Kidney capillary endothelial cell (primary cell): ENCODE data around the gene NLK.
A peak's percentile ranks its signal among the peaks of the same experiment; 100 is the strongest.

Experiments used
- DNase-seq: peaks from one replicate; pipeline ENCODE4 v3.0.0-alpha.2; 2018; ENCODE audit warnings: low spot score

The NLK gene

DNA sequence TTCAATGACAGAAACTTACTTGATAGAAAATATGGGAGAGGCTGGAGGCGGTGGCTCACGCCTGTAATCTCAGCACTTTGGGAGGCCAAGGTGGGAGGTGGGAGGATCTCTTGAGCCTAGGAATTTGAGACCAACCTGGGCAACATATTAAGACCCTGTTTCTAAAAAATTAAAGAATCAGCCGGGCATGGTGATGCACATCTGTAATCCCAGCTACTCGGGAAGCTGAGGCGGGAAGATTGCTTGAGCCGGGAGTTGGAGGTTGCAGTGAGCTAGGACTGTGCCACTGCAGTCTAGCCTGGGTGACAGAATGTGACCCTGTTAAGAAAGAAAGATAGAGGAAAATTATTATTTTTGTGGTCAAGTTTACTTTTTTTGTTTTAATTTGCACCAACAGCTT, 2.1 kb upstream of the NLK start:
- no peak for DNase-seq

DNA sequence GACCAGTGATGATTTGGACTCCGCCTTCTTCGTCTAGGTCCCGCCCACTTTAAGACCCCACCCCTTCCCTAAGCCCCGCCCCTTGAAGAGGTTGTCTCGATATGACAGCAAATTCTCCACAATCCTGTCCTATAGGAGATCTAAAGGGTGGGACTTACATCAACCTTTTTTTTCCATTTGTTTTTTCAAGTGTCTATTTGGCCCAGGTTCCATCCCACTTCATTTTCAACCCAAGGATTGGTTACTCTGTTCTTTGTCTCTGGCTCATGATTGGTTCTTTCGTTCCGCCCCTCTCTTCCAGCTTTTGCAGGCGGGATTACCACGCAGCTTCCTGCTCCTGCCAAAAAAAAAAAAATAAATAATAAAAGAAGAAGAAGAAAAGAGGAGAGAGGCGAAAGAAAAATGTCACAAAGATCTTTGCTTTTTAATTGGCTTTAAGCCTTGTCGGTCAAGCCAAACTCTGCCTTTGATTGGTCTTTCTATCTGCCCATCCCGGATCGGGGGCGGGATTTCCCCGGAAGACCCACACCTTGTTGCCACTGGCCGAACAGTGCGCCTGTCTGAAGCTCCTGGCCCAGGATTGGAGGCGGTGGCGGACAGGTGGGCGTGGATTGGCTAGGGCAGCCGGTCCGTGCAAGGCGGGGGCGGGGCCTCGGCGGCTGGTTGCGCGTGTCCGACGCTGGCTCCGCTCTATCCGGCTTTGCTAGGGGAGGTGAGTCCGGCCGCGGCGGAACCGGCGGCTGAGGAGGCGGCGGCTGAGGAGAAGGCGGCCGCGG, 1.2 kb upstream of the NLK start:
- peak; percentile 98 for DNase-seq

DNA sequence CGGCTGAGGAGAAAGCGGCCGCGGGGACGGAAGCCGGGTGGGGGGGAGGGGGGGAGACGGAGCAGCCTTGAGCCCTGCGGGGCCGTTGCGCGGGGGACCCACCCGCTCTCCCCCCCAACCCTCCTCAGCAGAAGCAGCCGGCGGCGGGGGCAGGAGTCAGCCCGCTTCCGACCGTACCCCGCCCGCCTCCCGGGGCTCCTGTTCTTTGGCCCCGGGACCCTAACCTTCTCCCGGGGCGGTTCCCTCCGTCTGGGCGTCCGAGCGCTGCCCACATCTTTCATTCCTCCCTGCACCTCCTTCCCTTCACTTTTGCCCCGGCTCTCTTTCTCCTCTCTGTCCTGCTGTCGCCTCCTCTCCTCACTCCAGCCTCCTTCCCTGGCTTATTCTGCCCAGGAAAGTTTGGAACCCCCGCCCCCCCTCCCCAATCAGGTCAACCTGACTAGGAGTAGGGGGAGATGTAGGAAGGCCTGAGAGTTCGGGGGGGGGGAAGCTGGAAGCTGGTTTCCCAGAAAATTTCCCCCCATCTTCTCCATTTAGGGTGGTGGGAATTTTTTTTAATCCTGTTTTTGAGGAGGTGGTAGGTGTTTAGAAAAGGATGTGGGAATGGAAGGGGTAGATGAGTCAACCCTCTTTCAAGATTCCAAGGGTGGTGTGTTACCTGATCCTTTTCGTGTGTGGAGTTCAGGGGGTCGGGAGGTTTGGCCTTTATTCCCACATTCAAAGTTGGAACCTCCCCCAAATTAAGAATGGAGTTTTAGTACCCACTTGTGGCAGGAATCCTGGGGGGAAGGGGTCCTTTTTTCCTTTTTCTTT, 427 bp upstream of the NLK start:
- no peak for DNase-seq

- DNase-seq, result no peak
Measured at GRCh38 chr17:28042721-28043291, 329 bp downstream of the NLK start.

DNA sequence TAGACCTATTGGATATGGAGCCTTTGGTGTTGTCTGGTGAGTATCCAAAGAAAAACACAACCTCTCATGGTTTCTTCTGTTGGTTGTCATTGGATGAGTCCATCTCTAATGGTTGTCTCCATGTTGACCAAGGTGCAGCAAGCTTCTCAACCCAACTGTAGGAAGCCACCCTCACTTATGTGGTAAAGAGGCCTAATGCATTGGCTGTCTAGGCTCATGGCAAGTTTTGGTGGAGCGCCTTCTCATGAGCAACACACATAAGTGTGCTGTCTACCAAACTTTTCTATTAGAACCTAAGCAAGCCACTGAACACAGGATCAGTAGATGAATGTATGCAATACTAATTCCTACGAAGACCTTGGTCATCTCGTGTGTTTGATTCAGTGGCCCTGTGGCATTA, 819 bp downstream of the NLK start:
- DNase-seq, result no peak

GRCh38 chr17:28043741-28044140, 1.3 kb downstream of the NLK start:
- no peak for DNase-seq

DNA sequence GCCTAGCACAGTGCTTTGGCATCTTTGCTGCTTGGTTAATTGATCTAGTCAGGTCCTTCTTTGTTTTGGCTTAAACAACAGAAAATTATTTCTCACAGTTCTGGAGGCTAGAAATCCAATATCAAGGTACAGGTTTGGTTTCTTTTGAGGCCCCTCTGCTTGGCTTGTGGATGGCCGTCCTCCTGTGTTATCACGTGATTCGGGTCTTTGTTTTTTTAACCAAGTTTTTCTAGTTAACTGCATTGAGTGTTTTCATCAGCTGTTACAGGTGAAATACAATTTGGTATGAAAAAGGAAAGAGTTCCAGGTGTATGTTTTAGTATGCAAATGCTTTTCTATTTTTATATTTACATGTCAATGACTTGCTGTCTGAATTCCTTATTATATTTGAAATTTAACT, 2.8 kb downstream of the NLK start:
- DNase-seq, result no peak

DNA sequence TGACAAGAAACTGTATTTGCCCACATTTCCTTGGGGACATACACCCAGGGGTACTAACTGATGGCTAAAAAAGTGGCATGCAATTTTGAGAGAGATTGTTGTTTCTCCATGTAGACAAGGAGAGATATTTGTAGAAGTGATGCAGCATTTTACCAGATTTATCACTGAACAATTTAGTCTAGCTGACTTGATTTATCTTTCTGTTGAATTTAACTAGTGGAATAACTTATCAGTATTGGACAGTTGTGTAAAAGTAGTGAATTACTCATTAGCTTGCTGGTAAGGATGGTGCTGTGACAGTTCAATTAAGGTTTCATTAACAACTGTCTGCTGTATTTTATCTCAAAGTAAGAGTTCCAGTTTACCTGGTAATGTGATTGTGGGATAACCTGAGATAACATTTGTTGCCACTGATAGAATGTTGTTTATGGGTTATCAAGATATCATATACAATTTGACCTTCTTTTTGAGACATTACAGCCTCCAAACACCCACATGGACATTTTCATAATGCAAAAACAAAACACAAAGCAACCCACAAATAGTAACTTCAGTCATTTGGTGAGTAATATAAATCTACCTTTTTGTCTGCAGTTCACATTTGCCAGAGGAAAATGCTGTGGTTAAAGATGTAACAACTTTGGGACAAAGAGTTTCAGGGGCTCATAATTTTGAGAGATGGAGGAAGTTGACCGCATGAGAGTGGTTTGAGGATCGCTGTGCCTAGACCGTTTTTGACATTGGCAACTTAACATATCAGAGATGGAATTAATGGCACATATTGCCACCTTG, 3.8 kb downstream of the NLK start:
- no peak for DNase-seq

GRCh38 chr17:28047806-28048205, 5.3 kb downstream of the NLK start:
- DNase-seq, result no peak

- DNase-seq, result no peak
Measured at GRCh38 chr17:28049071-28049470, 6.6 kb downstream of the NLK start.

DNA sequence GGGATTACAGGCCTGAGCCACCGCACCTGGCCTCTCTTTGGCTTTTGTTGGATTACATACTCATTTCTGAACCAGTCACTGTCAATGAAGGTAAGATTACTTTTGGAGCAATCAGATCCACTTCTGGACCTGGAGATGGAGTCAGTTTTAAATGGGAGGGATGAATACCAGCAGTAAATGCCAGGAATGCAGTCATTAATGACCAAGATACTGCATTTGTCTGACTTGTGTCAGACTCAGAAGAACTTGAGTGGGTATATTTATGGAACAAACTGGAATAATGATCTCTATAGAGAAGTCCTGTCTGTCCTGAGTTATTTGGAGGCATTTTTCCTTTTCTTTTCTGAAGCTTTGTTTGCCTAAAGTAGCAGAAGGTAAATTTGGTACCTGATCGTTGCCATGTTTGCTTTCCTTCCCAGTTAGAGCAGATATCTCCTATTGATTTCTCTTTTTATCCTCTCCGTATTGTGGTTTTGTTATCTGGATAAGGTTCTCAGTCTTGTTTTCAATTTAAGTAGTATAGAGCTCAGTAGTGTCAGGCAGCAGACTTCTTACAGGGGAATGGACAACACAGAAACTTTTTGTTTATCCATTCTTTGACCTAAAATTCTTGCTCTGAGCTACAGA, 10.7 kb downstream of the NLK start:
- no peak for DNase-seq

DNA sequence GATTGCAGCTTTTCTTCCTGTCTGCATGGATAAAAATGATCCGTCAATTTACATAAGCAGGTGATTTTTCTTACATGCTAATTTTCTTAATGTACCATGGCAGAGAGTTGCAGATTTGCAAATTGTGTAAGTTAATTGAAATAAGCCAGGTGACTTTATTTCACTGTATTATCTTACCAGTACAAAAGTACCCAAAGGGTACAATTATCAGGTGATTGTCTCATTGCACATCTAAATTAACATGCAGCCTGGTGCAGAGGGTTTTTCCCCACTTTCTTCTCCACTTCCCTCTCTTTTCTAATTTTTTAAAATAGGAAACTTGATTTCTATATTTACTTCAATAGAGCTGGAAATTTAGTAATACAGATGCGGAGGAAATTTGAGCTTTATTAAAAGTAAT, 11.2 kb downstream of the NLK start:
- no peak for DNase-seq

DNA sequence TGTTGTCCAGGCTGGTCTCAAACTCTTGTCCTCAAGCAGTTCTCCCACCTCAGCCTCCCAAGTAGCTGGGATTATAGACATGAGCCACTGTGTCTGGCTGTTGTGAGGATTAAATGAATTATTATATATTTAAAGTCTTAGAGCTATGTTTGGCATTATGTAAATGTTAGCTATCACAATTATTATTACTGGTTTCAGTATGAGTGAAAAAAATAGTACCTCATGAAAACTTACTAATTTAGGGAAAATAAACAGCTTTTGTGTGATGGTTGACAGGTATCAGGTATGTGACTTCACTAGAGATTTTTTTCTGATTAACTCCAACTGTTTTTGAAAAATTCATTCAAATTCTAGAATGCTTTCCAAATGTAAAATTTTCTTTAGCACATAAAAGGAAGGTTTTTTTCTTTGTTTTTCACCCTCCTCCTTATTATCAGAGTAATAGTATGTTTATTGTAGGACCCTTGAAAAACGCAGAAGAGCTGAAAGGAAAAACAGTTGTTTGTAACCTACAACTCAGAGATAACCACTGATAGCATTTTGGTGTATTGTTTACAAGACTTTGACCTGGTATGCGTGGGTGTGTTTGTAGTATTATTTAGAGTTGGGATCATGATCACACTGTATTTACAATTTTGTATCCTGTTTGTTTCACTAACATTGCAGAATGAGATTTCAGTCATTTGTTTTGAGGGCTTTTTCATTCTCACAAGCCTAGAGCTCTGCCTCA, 13.2 kb downstream of the NLK start:
- no peak for DNase-seq

GRCh38 chr17:28056276-28056620, 13.8 kb downstream of the NLK start:
- no peak for DNase-seq

DNA sequence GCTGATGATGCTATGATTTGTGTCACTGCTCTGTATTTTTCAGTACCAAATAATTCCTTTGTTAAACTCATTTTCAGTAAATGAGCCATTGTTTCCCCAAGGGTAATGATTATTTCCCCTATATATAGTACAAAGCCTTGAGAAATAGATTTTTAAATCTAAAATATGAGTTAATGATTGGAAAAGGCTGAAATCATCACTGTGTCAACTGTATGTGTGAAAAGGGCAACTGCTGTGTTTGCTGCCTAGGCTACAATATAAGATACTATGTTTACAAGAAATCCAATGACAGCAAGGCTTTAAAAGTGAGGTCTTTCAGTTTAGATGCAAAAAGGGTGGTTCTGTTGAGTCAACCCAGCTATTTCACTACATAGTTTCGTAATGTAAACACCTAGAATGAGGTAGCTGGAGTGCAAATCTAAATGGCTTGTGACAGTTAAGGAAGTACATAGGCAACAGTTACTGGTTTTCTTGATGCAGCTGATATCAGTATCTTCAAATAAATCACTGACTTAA, 15.3 kb downstream of the NLK start:
- no peak for DNase-seq

DNA sequence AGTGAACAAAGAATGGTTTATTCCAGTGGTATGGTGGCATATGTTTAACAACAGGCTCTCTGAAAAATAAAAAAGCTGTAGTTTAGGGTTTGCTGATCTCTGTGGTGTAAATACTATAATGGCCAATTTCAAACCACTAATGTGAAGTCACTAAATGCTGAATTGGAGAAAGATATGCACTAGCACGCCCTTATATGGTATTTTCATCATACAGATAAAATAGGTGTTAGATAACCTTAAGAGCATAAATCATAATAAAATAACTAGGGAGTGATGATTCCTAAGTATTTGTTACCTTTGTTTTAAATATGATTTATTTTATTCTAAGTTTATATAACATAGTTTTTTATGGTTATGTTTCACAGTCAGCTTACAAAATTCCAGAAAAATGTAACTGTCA, 17.2 kb downstream of the NLK start:
- no peak for DNase-seq

GRCh38 chr17:28065706-28066105, 23.2 kb downstream of the NLK start:
- no peak for DNase-seq

DNA sequence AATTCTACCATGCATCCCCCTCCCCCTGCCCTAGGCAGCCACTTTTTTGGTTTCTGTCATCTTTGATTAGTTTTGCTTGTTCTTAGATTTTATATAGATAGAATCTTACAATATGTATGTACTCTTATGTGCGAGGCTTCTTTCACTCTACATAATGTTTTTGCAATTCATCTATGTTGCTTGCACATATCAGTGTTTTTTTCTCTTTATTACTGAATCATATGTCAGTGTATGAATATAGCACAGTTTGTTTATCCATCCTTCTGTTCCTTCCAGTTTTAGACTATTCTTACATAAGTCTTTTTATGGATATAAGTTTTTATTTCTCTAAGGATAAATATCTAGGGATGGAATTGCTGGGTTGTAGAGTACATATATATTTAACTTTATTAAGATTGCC, 26.6 kb downstream of the NLK start:
- no peak for DNase-seq

DNA sequence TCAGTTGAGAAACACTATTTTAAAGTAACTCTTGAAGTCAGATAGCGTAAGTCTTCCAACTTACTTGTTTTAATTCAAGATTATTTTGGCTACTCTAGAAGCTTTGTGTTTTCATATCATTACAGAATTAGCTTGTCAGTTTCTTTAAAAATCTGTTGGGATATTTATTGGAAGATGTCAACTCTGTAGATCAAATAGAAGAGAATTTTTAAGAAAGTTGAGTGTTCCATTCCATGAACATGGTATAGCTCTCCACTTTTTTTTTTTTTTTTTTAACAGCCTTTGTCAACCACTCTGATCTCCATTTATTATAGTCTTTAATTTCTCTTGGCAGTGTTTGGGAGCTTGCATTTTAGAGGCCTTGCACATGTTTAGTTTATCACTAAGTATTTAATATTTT, 28.7 kb downstream of the NLK start:
- no peak for DNase-seq

DNA sequence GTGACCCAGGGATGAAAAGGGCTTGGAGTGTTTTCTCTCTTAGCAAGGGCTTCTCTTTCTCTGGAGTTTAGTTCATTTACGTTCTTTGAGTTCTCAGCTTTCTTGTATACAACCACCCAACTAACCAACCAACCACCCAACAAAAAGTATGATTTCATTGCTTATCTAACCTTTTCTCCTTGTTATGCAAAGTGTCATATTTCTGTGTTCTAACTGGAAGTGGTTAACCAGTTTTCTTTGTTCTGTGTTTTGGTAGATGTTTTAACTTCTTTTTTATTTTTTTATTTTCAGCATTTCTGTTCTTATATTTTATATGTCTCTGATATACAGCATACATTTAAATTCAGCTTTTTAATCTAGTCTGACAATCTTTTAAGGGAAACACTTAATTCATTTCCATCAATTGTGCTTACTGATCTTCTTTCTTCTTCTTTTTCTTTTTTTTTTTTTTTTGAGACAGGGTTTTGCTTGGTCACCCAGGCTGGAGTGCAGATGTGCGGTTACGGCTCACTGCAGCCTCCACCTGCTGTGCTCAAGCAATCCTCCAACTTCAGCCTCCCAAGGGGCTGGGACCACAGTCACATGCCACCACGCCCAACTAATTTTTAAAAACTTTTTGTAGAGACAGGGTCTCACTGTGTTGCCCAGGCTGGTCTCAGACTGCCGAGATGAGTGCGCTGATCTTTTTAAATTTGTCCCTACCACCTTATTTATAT, 29.6 kb downstream of the NLK start:
- DNase-seq, result no peak
